AG09319 (cell line): ENCODE measurements around the gene VAV2.

ENCODE experiments used
- DNase-seq: peaks from one replicate; pipeline ENCODE4 v3.0.0-alpha.2; 2010; ENCODE audit warnings: low read depth; ENCODE audit errors: extremely low read depth
- CTCF ChIP-seq: IDR thresholded peaks from 2 replicates; pipeline ENCODE4 v1.5.1; 2011; ENCODE audit warnings: low read depth, mild to moderate bottlenecking, inconsistent platforms, low read length, moderate library complexity

VAV2 gene

DNA sequence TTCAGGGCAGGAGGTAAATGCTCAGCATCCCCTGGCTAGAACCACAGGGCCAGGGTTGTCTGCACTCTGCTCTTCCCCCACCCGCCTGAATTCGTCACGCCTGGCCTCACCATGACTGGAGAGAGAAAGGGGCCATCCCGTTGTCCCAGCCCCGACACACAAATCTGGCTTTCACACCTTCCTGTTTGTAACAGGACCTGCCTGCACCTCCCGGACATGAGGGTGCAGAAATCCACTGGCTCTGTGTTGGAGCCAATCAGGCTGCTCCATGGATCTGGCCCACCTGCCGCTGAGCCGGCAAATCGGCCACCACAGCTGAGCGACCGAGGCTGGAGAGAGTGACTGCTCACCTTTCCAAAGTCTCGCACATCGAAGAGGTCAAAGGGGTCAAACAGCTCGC is 53.4 kb downstream of the VAV2 start:
- DNase-seq = no peak
- TF ChIP-seq CTCF = no peak

- no peak for DNase-seq
These were observed 54.0 kb downstream of the VAV2 start for GRCh38 chr9:133938086-133938485.

DNA sequence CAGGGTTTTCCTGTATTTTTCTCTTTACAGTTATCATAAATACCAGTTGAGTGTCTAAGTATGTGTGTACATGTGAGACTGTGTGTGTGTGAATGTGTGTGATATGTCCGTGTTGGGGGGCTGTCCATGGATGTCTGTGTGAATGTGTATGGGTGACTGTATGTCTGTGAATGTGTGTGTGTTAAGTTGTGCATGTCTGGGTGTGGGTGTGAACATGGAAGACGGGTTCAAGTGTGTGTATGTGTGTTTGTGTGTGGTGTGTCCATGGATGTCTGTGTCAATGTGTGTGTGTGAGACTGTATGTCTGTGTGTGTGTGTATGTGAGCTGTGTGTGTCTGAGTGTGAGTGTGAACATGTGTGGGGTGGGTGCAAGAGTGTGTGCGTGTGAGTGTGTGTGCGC is 55.0 kb downstream of the VAV2 start:
- no peak for DNase-seq
- TF ChIP-seq CTCF = no peak

More at GRCh38 chr9:133938086-133938485, 54.0 kb downstream of the VAV2 start:
- no peak for TF ChIP-seq CTCF

- no peak for DNase-seq
- no peak for TF ChIP-seq CTCF
These were observed 56.7 kb downstream of the VAV2 start for GRCh38 chr9:133935328-133936005.

DNA sequence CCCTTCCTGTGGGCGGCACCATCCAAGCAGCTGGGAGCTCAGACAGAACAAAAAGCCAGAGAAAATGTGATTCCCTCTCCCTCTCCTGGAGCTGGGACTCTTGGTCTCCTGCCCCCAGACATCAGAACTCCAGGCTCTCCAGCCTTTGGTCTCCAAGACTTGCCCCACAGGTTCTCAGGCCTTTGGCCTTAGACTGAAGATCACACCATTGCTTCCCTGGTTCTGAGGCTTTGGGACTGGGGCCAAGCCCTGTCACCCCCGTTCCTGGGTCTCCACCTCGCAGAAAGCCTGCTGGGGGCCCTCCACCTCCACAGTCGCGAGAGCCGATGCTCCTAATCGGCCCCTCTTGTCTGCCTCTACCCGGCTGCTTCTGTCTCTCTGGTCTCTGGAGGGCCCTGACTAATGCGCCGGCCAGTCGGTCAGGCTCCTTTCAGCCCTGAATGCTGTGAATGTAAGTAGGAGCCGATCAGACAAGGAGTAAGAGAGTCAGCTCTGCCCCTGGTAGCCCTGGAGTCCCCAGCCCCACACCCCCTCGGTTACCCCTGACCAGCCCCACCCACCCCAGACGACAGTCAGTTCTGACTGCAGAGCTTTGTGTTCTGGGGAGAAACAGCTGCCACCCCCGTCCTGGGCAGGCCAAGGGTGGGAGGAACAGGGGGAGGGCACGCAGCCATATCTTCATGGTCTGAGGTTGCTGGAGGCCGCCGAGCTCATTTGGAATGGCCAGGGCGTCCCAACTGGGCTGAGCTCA is 57.5 kb downstream of the VAV2 start:
- DNase-seq = no peak

GRCh38 chr9:133933426-133934026 is 58.6 kb downstream of the VAV2 start:
- no peak for TF ChIP-seq CTCF
- no peak for DNase-seq

More for the DNA sequence above, 57.5 kb downstream of the VAV2 start:
- no peak for TF ChIP-seq CTCF

DNA sequence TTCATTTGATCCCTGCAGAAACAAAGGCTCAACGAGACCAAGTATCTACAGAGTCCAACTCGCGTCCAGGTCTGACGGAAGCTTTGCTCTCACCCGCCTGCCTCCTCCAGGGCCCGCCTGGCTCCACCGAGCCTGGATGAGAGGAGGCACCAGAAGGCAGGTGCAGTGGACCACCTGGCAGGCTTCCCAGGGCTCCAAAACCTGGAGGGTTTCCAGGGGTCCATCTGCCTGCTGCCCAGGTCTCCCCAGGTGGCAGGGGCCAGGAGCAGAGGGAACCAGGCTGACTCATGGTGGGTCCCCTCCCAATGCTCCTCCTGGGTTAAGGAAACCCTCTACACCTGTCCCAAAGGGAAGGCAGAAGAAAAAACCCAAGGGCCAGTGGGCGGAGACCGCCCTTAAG is 59.5 kb downstream of the VAV2 start:
- no peak for DNase-seq
- no peak for TF ChIP-seq CTCF
